DOHH2 (cell line): ENCODE data around the gene FTCD.

Experiments
- H3F3A ChIP-seq: fragments of 200-600 bp; sonication (generic), shearing (Covaris generic); 2 replicates; pipeline ENCODE4 v1.6.0; 2016; ENCODE audit warnings: antibody characterized with exemption, mild to moderate bottlenecking; ENCODE audit not compliant: control insufficient read depth, insufficient read depth
- H3K27ac ChIP-seq: fragments of 200-600 bp; sonication (generic); 2 replicates; pipeline ENCODE4 v1.5.1; 2014; ENCODE audit warnings: low read depth, mild to moderate bottlenecking, low read length, moderate library complexity
- H3K27me3 ChIP-seq: fragments of 200-600 bp; sonication (generic); 2 replicates; pipeline ENCODE4 v1.6.1; 2014; ENCODE audit warnings: mild to moderate bottlenecking, low read length, mixed read lengths; ENCODE audit not compliant: control insufficient read depth
- H3K36me3 ChIP-seq: fragments of 200-600 bp; sonication (generic); 2 replicates; pipeline ENCODE4 v1.6.1; 2014; ENCODE audit warnings: mild to moderate bottlenecking, low read length, moderate library complexity, mixed read lengths; ENCODE audit not compliant: control insufficient read depth
- H3K4me1 ChIP-seq: fragments of 200-600 bp; sonication (generic); 2 replicates; pipeline ENCODE4 v1.6.1; 2014; ENCODE audit warnings: mild to moderate bottlenecking, low read length, mixed read lengths; ENCODE audit not compliant: control insufficient read depth
- H3K4me2 ChIP-seq: fragments of 200-600 bp; sonication (generic); 2 replicates; pipeline ENCODE4 v1.6.0; 2014; ENCODE audit warnings: mild to moderate bottlenecking, low read length, moderate library complexity
- H3K4me3 ChIP-seq: fragments of 200-600 bp; sonication (generic); 2 replicates; pipeline ENCODE4 v1.5.1; 2014; ENCODE audit warnings: mild to moderate bottlenecking, low read length, mixed read lengths
- H3K79me2 ChIP-seq: fragments of 200-600 bp; sonication (generic); 2 replicates; pipeline ENCODE4 v1.6.1; 2014; ENCODE audit warnings: mild to moderate bottlenecking, low read length, mixed read lengths; ENCODE audit not compliant: control insufficient read depth
- H3K9me2 ChIP-seq: fragments of 200-600 bp; sonication (generic); replicated peaks from 2 replicates; pipeline ENCODE4 v1.6.1; 2014; ENCODE audit warnings: mild to moderate bottlenecking, low read length, mixed read lengths; ENCODE audit not compliant: control insufficient read depth
- H3K9me3 ChIP-seq: fragments of 200-600 bp; sonication (generic); 2 replicates; pipeline ENCODE4 v1.6.1; 2014; ENCODE audit warnings: antibody characterized with exemption, low read length, mixed read lengths; ENCODE audit not compliant: control insufficient read depth, insufficient read depth
- H4K20me1 ChIP-seq: fragments of 200-600 bp; sonication (generic); 2 replicates; pipeline ENCODE4 v1.6.0; 2014; ENCODE audit warnings: low read depth, mild to moderate bottlenecking, antibody characterized with exemption, low read length, moderate library complexity; ENCODE audit not compliant: control insufficient read depth, insufficient read depth
- EZH2phosphoT487 ChIP-seq: fragments of 200-600 bp; sonication (generic); IDR thresholded peaks from 2 replicates; pipeline ENCODE4 v1.6.1; 2017; ENCODE audit warnings: borderline replicate concordance, mild to moderate bottlenecking, antibody characterized with exemption, low read length, moderate library complexity, mixed read lengths
- TF ChIP-seq, protein P1 (sequence below): fragments of 200-600 bp; sonication (generic); IDR thresholded peaks from one replicate; pipeline ENCODE4 v1.5.1; 2014; ENCODE audit warnings: antibody characterized with exemption, mild to moderate bottlenecking, low read depth, low read length; ENCODE audit not compliant: poor library complexity, severe bottlenecking

FTCD gene

DNA sequence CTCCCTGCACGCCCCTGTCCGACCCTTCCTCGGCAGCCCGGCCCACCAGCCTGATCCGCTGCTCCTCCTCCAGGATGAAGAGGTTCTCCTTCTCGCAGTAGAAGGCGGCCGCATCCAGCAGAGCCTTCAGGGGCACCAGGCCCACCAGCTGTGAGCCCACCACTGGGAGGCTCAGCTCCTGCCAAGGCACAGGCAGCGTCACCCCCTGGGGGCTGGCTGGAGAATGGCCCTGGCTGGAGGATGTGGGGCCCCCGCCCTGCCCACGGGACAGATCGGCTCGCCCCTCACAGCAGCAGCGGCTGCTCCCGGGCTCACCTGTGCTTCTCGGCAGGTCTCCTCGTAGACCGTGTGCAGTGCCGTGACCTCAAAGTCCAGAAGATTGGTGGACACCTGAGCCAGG is 5.3 kb downstream of the FTCD start:
- Histone ChIP-seq H3K9me2 (no peaks in the 10 kb centered on the region), H3K4me2 (no peak overlapping the region), H4K20me1 (no peaks in the 10 kb centered on the region), H3K79me2 (no peaks in the 10 kb centered on the region), H3K4me3 (no peak overlapping the region), H3K9me3 (no peaks in the 10 kb centered on the region; the same call in 1 of the 2 replicates), H3K4me1 (no peaks in the 10 kb centered on the region; the same call in 1 of the 2 replicates), H3K27me3 (no peaks in the 10 kb centered on the region), H3K27ac (no peak overlapping the region), H3K36me3 (no peaks in the 10 kb centered on the region), H3F3A (no peaks in the 10 kb centered on the region)
- TF ChIP-seq EZH2phosphoT487, result no peak
- TF ChIP-seq, protein P1, sequence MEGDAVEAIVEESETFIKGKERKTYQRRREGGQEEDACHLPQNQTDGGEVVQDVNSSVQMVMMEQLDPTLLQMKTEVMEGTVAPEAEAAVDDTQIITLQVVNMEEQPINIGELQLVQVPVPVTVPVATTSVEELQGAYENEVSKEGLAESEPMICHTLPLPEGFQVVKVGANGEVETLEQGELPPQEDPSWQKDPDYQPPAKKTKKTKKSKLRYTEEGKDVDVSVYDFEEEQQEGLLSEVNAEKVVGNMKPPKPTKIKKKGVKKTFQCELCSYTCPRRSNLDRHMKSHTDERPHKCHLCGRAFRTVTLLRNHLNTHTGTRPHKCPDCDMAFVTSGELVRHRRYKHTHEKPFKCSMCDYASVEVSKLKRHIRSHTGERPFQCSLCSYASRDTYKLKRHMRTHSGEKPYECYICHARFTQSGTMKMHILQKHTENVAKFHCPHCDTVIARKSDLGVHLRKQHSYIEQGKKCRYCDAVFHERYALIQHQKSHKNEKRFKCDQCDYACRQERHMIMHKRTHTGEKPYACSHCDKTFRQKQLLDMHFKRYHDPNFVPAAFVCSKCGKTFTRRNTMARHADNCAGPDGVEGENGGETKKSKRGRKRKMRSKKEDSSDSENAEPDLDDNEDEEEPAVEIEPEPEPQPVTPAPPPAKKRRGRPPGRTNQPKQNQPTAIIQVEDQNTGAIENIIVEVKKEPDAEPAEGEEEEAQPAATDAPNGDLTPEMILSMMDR, result no peak

DNA sequence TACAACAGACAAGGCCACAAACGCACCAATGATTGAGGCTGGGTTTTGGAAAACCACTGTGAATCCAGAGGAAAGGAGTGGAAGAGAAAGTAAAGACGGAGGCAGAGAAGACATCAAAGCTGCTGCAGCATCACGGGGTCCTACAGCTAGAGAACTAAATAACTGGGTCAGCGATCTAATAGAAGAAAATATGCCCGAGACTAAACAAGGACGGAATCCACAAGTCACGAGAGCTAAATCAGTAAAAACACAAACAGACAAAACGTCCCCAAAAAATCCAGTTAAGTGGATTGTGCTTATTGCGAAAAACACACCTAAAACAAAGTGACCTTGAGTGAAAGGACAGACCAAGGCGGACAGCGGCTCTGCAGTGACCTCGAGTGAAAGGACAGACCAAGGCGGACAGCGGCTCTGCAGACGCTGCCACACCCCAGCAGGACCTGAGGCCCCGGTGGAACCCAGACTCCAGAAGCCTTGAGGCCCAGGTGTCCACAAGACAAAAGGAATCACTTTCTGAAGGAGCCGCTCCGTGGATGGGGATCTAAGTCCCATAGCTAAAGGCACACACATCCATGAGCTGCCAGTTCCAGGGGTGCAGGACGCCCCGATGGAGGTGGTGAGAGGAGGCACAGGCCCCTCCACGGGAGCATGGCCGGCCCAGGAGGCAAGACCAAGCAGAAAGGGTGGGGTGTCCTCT is 6.0 kb downstream of the FTCD start:
- peaks cover 5% of the 10 kb centered on the region; the same call in 1 of the 2 replicates for H3K9me3 ChIP-seq
- H3K4me2 ChIP-seq, result no peak overlapping the region
- TF ChIP-seq EZH2phosphoT487, result no peak
- TF ChIP-seq, protein P1, result no peak
- H4K20me1 ChIP-seq, result no peaks in the 10 kb centered on the region
- no peaks in the 10 kb centered on the region for H3K36me3 ChIP-seq
- no peak overlapping the region for H3K4me3 ChIP-seq
- no peaks in the 10 kb centered on the region for H3K79me2 ChIP-seq
- no peaks in the 10 kb centered on the region for H3K9me2 ChIP-seq
- no peaks in the 10 kb centered on the region for H3F3A ChIP-seq
- H3K27ac ChIP-seq, result no peak overlapping the region
- no peaks in the 10 kb centered on the region for H3K27me3 ChIP-seq
- H3K4me1 ChIP-seq, result no peaks in the 10 kb centered on the region; the same call in 1 of the 2 replicates

DNA sequence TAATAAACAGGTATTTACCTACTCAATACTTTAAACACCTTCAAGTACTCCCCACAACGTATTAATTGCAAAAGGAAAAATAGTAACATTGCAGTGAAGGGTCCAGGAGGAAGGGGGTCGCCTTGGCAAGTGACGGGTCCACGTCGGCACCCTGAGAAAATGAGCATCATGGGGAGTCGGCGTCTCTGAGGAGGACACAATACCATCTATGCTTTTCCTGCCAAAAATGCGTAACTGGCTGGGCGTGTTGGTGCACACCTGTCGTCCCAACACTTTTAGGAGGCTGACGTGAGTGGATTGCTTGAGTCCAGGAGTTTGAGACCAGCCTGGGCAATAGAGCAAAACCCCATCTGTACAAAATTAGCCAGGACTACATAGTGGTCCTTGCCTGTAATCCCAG is 7.3 kb downstream of the FTCD start:
- TF ChIP-seq, protein P1, result no peak
- no peak for TF ChIP-seq EZH2phosphoT487
- Histone ChIP-seq H3K9me2 (no peaks in the 10 kb centered on the region), H3K4me2 (no peak overlapping the region), H3K4me3 (no peak overlapping the region), H3F3A (no peaks in the 10 kb centered on the region), H4K20me1 (no peaks in the 10 kb centered on the region), H3K36me3 (no peaks in the 10 kb centered on the region), H3K9me3 (peaks cover 5% of the 10 kb centered on the region; the same call in 1 of the 2 replicates), H3K4me1 (no peaks in the 10 kb centered on the region), H3K79me2 (no peaks in the 10 kb centered on the region), H3K27ac (no peak overlapping the region), H3K27me3 (no peaks in the 10 kb centered on the region)
